Neural cell (in vitro differentiated cells): Measurements from ENCODE around the gene PRKAR1B. TPM values are rescaled to one million over a fixed set of nuclear protein-coding genes. Genes with fewer than 3 reads are reported as not detected.

ENCODE experiments used
- H2AFZ ChIP-seq: fragments of 200-600, 300-800 bp; sonication (generic), shearing (Covaris generic); 2 replicates; pipeline ENCODE4 v1.6.0; 2014; ENCODE audit warnings: low read depth, mild to moderate bottlenecking, antibody characterized with exemption, low read length, moderate library complexity
- H3F3A ChIP-seq: fragments of 200-600 bp; shearing (Covaris generic); 2 replicates; pipeline ENCODE4 v1.6.1; 2016; ENCODE audit warnings: mild to moderate bottlenecking, moderate library complexity, mixed read lengths, antibody characterized with exemption, low read length; ENCODE audit not compliant: insufficient read depth, poor library complexity, severe bottlenecking
- H3K27ac ChIP-seq: fragments of 200-600, 300-800 bp; sonication (generic), shearing (Covaris generic); 2 replicates; pipeline ENCODE4 v1.5.1; 2014; ENCODE audit warnings: mild to moderate bottlenecking, low read length, moderate library complexity
- H3K27me3 ChIP-seq: fragments of 300-800, 200-600 bp; sonication (generic), shearing (Covaris generic); 2 replicates; pipeline ENCODE4 v1.6.0; 2014; ENCODE audit warnings: mild to moderate bottlenecking, low read depth, low read length, moderate library complexity; ENCODE audit not compliant: insufficient read depth
- H3K36me3 ChIP-seq: fragments of 300-800, 200-600 bp; sonication (generic), shearing (Covaris generic); 2 replicates; pipeline ENCODE4 v1.5.1; 2014; ENCODE audit warnings: mild to moderate bottlenecking, antibody characterized with exemption, low read length, moderate library complexity; ENCODE audit not compliant: insufficient read depth
- H3K4me2 ChIP-seq: fragments of 300-800, 200-600 bp; sonication (generic), shearing (Covaris generic); 2 replicates; pipeline ENCODE4 v1.6.0; 2014; ENCODE audit warnings: mild to moderate bottlenecking, low read length
- H3K4me3 ChIP-seq: fragments of 300-800, 200-600 bp; sonication (generic), shearing (Covaris generic); 2 replicates; pipeline ENCODE4 v1.5.1; 2014; ENCODE audit warnings: mild to moderate bottlenecking, low read length, moderate library complexity
- H3K79me2 ChIP-seq: fragments of 200-600 bp; shearing (Covaris generic); replicated peaks from 2 replicates; pipeline ENCODE4 v1.6.0; 2014; ENCODE audit warnings: mild to moderate bottlenecking, low read length, moderate library complexity; ENCODE audit not compliant: insufficient read depth
- H3K9ac ChIP-seq: fragments of 300-800, 200-600 bp; sonication (generic), shearing (Covaris generic); 2 replicates; pipeline ENCODE4 v1.6.1; 2016; ENCODE audit warnings: mild to moderate bottlenecking, low read length, mixed read lengths
- H3K9me2 ChIP-seq: fragments of 200-600 bp; shearing (Covaris generic); 2 replicates; pipeline ENCODE4 v1.6.1; 2016; ENCODE audit warnings: mild to moderate bottlenecking, low read length, mixed read lengths; ENCODE audit not compliant: insufficient read depth
- H3K9me3 ChIP-seq: fragments of 200-600, 300-800 bp; sonication (generic), shearing (Covaris generic); 2 replicates; pipeline ENCODE4 v1.6.1; 2016; ENCODE audit warnings: mild to moderate bottlenecking, mixed run types, low read length, moderate library complexity, mixed read lengths
- H4K20me1 ChIP-seq: fragments of 200-600 bp; shearing (Covaris generic); 2 replicates; pipeline ENCODE4 v1.6.1; 2016; ENCODE audit warnings: mild to moderate bottlenecking, mixed run types; ENCODE audit not compliant: insufficient read depth
- CTCF ChIP-seq: fragments of 450-650 bp; IDR thresholded peaks from 2 replicates; pipeline ENCODE4 v1.5.1; 2014; ENCODE audit warnings: antibody characterized with exemption, mild to moderate bottlenecking, moderate library complexity; ENCODE audit not compliant: poor library complexity, severe bottlenecking
- EP300 ChIP-seq: fragments of 450-650 bp; conservative IDR thresholded peaks from 2 replicates; pipeline ENCODE4 v1.6.1; 2014; ENCODE audit warnings: antibody characterized with exemption, mild to moderate bottlenecking, moderate library complexity; ENCODE audit not compliant: poor library complexity, severe bottlenecking
- EZH2 ChIP-seq: fragments of 200-600, 300-800 bp; shearing (Covaris generic), sonication (generic); IDR thresholded peaks from 2 replicates; pipeline ENCODE4 v1.6.1; 2014; ENCODE audit warnings: antibody characterized with exemption, low read length, borderline replicate concordance, mild to moderate bottlenecking; ENCODE audit not compliant: insufficient read depth, poor library complexity, severe bottlenecking
- MXI1 ChIP-seq: fragments of 450-650 bp; conservative IDR thresholded peaks from 2 replicates; pipeline ENCODE4 v1.6.1; 2014; ENCODE audit warnings: antibody characterized with exemption, mild to moderate bottlenecking; ENCODE audit not compliant: poor library complexity, severe bottlenecking
- POLR2AphosphoS5 ChIP-seq: IDR thresholded peaks from 2 replicates; pipeline ENCODE4 v1.6.1; 2012
- RAD21 ChIP-seq: fragments of 450-650 bp; conservative IDR thresholded peaks from 2 replicates; pipeline ENCODE4 v1.6.1; 2014; ENCODE audit warnings: antibody characterized with exemption, mild to moderate bottlenecking, moderate library complexity
- REST ChIP-seq: IDR thresholded peaks from 2 replicates; pipeline ENCODE4 v1.6.1; 2012; ENCODE audit warnings: borderline replicate concordance
- SMC3 ChIP-seq: fragments of 450-650 bp; conservative IDR thresholded peaks from 2 replicates; pipeline ENCODE4 v1.6.1; 2014; ENCODE audit warnings: antibody characterized with exemption, mild to moderate bottlenecking, moderate library complexity; ENCODE audit not compliant: poor library complexity
- TAF1 ChIP-seq: IDR thresholded peaks from 2 replicates; pipeline ENCODE4 v1.6.1; 2012; ENCODE audit warnings: low read depth
- polyA plus RNA-seq: library from polyadenylated mRNA; depleted of rRNA; stranded (reverse); fragments of >200 nt; gene quantifications from 2 replicates; pipeline ENCODE4 v1.2.3, GENCODE V29; 2014

Gene PRKAR1B
- polyA plus RNA-seq, 1 donor from 2014 or later: 38.6 TPM

GRCh38 chr7:509426-510130, 217.5 kb downstream of the PRKAR1B start:
- Histone ChIP-seq H3K79me2 (no peaks in the 10 kb centered on the region), H3K27me3 (peaks cover 4% of the 10 kb centered on the region), H3K9ac (no peak overlapping the region), H3F3A (no peaks in the 10 kb centered on the region), H3K36me3 (no peaks in the 10 kb centered on the region), H3K4me2 (no peak overlapping the region), H2AFZ (no peak overlapping the region), H3K9me3 (no peaks in the 10 kb centered on the region), H4K20me1 (no peaks in the 10 kb centered on the region), H3K27ac (no peak overlapping the region), H3K9me2 (no peaks in the 10 kb centered on the region), H3K4me3 (no peak overlapping the region)
- no peak for TF ChIP-seq REST
- no peak for TF ChIP-seq MXI1
- no peak for TF ChIP-seq POLR2AphosphoS5
- no peak for TF ChIP-seq EZH2
- no peak for TF ChIP-seq RAD21
- no peak for TF ChIP-seq CTCF
- TF ChIP-seq SMC3: no peak
- TF ChIP-seq TAF1: no peak
- TF ChIP-seq EP300: no peak

DNA sequence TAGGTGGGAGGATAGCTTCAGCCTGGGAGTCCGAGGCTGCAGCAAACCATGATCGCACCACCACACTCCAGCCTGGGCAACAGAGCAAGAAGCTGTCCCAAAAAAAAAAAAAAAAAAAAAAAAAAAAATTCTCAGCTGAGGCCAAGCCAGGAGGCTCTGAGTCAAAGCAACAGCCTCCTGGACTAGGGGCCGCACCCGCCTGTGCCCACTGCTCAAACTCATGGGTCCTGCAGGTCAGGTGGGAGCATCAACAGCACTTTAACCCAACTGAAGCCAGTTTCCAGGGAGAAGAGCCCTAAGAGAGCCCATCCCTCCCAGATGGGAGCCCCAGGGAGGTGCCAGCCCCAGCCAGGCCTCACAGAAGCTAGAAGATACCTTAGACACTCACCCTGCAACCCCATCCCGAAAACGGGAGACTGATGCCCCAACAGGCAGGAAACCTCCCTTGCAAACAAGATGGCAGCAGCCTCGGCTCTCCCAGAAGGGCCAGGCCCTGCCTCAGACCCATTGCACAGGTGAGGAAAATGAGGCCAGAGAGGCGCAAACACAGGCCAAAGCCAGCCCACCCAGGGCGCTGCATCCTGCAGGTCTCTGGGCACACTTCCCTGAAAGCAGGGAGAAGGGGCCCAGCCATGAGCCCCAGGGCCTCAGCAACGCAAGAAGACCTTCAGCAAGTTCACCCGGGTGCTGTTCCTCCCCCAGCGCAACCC, 218.5 kb downstream of the PRKAR1B start:
- H4K20me1 ChIP-seq: no peaks in the 10 kb centered on the region
- no peaks in the 10 kb centered on the region for H3K79me2 ChIP-seq
- no peaks in the 10 kb centered on the region for H3K27me3 ChIP-seq
- no peaks in the 10 kb centered on the region for H3K9me3 ChIP-seq
- no peak overlapping the region for H2AFZ ChIP-seq
- no peak overlapping the region for H3K9ac ChIP-seq
- no peak overlapping the region for H3K4me2 ChIP-seq
- no peaks in the 10 kb centered on the region for H3K9me2 ChIP-seq
- no peak overlapping the region for H3K27ac ChIP-seq
- TF ChIP-seq MXI1: no peak
- no peak for TF ChIP-seq CTCF
- no peak for TF ChIP-seq REST
- TF ChIP-seq RAD21: no peak
- no peak for TF ChIP-seq EP300
- no peak for TF ChIP-seq TAF1
- no peak for TF ChIP-seq POLR2AphosphoS5
- no peak for TF ChIP-seq SMC3
- no peak for TF ChIP-seq EZH2
- H3K36me3 ChIP-seq: no peaks in the 10 kb centered on the region
- H3K4me3 ChIP-seq: no peak overlapping the region
- H3F3A ChIP-seq: no peaks in the 10 kb centered on the region
